ENCODE measurements around the gene MYL12B. TPM values are rescaled to one million over a fixed set of nuclear protein-coding genes. Genes with fewer than 3 reads are reported as not detected.
"Not testable (repeated sequence)": the region's sequence is repeated elsewhere in the genome, so short reads cannot be mapped to it uniquely, and the experiment has no call there.

Gene MYL12B
- total RNA-seq, 2 donors from 2014 or later, result 192 to 310 TPM

- Mint-ChIP-seq H3K4me3 (no peak overlapping the region), H3K4me1 (ENCODE audit: low read depth in 2 of 2) (no peaks in the 10 kb centered on the region), H3K27me3 (peaks cover 0 to 5% of the 10 kb centered on the region in 2 donors), H3K9me3 (no peaks in the 10 kb centered on the region), H3K36me3 (no peaks in the 10 kb centered on the region), H3K27ac (no peak overlapping the region)
- no peak for DNase-seq (ENCODE audit: low spot score)
- ATAC-seq, result no peak
Observed at GRCh38 chr18:3313685-3314084, 51.8 kb downstream of the MYL12B start.

DNA sequence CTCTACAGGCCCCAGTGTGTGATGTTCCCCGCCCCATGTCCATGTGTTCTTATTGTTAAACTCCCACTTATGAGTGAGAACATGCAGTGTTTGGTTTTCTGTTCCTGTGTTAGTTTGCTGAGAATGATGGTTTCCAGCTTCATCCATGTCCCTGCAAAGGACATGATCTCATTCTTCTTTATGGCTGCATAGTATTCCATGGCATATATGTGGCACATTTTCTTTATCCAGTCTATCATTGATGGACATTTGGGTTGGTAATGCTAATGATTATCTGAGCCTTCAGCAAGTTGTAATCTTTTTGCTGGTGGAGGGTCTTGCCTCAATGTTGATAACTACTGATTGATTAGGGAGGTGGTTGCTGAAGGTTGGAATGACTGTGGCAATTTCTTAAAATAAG is 53.4 kb downstream of the MYL12B start:
- not testable (repeated sequence) for DNase-seq (ENCODE audit: low spot score); H3K27ac Mint-ChIP-seq; H3K4me3 Mint-ChIP-seq; ATAC-seq; H3K36me3 Mint-ChIP-seq; H3K27me3 Mint-ChIP-seq; H3K4me1 Mint-ChIP-seq (ENCODE audit: low read depth in 2 of 2); H3K9me3 Mint-ChIP-seq

- Mint-ChIP-seq H3K4me1 (ENCODE audit: low read depth in 2 of 2) (peaks cover 0 to 12% of the 10 kb centered on the region in 2 donors), H3K36me3 (no peaks in the 10 kb centered on the region), H3K4me3 (no peak overlapping the region), H3K27ac (no peak overlapping the region), H3K9me3 (no peaks in the 10 kb centered on the region), H3K27me3 (peaks cover 12 to 15% of the 10 kb centered on the region in 2 donors)
- peak in 1 of 2 donors; percentile 75 for ATAC-seq
- no peak for DNase-seq (ENCODE audit: low spot score)
Observed at GRCh38 chr18:3319399-3319798, 57.5 kb downstream of the MYL12B start.

GRCh38 chr18:3319894-3320454 is 58.0 kb downstream of the MYL12B start:
- Mint-ChIP-seq H3K9me3 (no peaks in the 10 kb centered on the region), H3K36me3 (no peaks in the 10 kb centered on the region), H3K27ac (no peak overlapping the region), H3K4me1 (ENCODE audit: low read depth in 2 of 2) (peaks cover 0 to 12% of the 10 kb centered on the region in 2 donors), H3K27me3 (peaks cover 12 to 15% of the 10 kb centered on the region in 2 donors), H3K4me3 (no peak overlapping the region)
- ATAC-seq (no peak), DNase-seq (ENCODE audit: low spot score) (no peak)

- Mint-ChIP-seq H3K4me3 (no peak overlapping the region), H3K36me3 (no peaks in the 10 kb centered on the region), H3K27ac (no peak overlapping the region), H3K9me3 (no peaks in the 10 kb centered on the region), H3K4me1 (ENCODE audit: low read depth in 2 of 2) (peaks cover 0 to 12% of the 10 kb centered on the region in 2 donors), H3K27me3 (peaks cover 9 to 21% of the 10 kb centered on the region in 2 donors)
- DNase-seq (ENCODE audit: low spot score), result no peak
- no peak for ATAC-seq
Observed at GRCh38 chr18:3321133-3321812, 59.3 kb downstream of the MYL12B start.

DNA sequence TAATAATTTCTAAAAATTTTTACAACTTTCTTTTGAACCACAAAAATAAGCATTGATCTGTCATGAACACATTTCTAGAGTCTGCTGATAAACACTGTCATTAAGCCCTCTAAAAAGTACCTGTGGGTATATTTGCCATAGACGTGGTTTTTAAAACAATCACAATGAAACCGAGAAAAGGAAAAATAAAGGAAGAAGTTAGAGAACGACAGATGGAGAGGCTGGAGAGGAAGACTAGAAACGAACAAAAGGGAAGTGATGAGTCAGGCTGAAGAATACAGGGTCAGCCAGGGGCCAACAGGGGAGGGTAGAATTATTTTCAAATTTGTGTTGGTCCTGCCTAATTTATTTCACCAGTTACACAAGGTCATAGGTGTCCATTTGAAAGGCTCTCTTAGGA is 62.0 kb downstream of the MYL12B start:
- ATAC-seq, result no peak
- H3K4me3 Mint-ChIP-seq, result no peak overlapping the region
- peaks cover 11 to 24% of the 10 kb centered on the region in 2 donors for H3K27me3 Mint-ChIP-seq
- DNase-seq (ENCODE audit: low spot score), result no peak
- no peaks in the 10 kb centered on the region for H3K9me3 Mint-ChIP-seq
- H3K4me1 Mint-ChIP-seq (ENCODE audit: low read depth in 2 of 2), result peaks cover 0 to 12% of the 10 kb centered on the region in 2 donors
- H3K36me3 Mint-ChIP-seq, result no peaks in the 10 kb centered on the region
- no peak overlapping the region for H3K27ac Mint-ChIP-seq

Other genes starting within 250 kb of the MYL12B start
- gene LPIN2, start 249.0 kb upstream of the MYL12B start, total RNA-seq, result 10 to 100 TPM; 57.8 to 80.3 TPM
- gene MYOM1, start 42.2 kb upstream of the MYL12B start, total RNA-seq, result under 1 TPM; 0.88 to 0.98 TPM
- gene MYL12A, start 14.3 kb upstream of the MYL12B start, total RNA-seq, result 100 to 1,000 TPM; 260 to 658 TPM
- gene TGIF1, start 188.0 kb downstream of the MYL12B start, total RNA-seq, result 10 to 100 TPM; 12.5 to 24.5 TPM

Measured in natural killer cell treated with Interleukin-12 subunit alpha and Interleukin-12 subunit beta and Interleukin-15 and Interleukin-18, amount 100 ng/mL, for 72 hours (primary cell).